Measurements from ENCODE around the gene MYL7. TPM values are rescaled to one million over a fixed set of nuclear protein-coding genes. Genes with fewer than 3 reads are reported as not detected.

The MYL7 gene
- total and polyA plus RNA-seq, 2 of the 13 experiments (the other 11 are each of a cell fraction or from before 2014, with no cell fraction given): 1.8 TPM; not detected in 1

DNA sequence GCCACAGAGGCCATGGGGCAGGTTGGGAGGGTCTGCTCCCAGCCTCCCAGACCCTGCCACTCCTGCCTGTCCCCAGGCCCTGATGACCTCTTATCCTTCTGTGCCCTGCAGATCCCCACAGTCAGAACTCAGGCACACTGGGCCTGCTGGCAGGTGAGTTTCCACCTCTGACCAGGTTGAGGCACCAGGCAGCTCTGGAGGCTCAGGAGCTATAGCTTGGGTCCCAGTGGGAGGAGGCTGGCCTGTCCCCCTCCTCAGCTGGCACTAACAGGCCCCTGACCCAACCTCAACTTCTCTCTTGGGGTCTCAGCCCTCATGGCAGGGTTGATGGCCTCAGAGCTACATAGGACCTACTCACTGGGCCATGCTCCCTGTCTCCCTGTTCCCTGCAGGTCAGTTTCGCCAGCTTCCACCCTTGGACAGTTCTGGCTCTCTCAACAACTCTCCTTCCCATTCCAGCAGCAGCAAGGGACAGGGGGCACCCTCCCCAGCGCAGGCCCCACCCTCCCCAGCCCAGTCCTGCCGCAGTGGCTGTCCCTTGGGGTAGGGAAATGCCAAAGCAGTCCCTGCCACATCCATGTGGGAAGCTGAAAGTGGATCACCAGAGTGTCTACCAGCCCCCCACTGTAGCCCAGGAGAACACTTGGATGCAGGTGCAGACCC, 39.7 kb downstream of the MYL7 start:
- intact Hi-C loops (cut with micrococcal nuclease; ENCODE audit: unreplicated experiment) (no loop called here), in situ Hi-C loops (cut with HindIII; ENCODE audit: extremely low pct_ligation_motif_present, low pct_unique_long_range_greater_than_20kb) (no loop called here)
- peak overlapping the region; percentile 42 to 66 (median 60); a peak in 5 of 6 replicates for H3K4me3 ChIP-seq (replicated peaks in 1 of 3; ENCODE audit: insufficient read depth in 1 of 3, low read depth in 2 of 3, low read length in 3 of 3)
- CTCF ChIA-PET (ENCODE audit: low intra/inter-chr PET ratio, low total read pairs): no interaction called here
- H4K20me1 ChIP-seq (ENCODE audit: insufficient read depth, low read length): no peaks in the 10 kb centered on the region
- DNase-seq (ENCODE audit: low spot score): no peak
- no peaks in the 10 kb centered on the region for H3K36me3 ChIP-seq (replicated peaks in 1 of 2; ENCODE audit: control insufficient read depth in 1 of 2, insufficient read depth in 2 of 2, low read length in 2 of 2)
- FAIRE-seq: no peak
- WGBS (ENCODE audit: low lambda C conversion rate): 21% methylated on average over 3 of the region's 3 CpGs
- ATAC-seq: peak; percentile 67
- H3K4me2 ChIP-seq (ENCODE audit: low read depth, low read length): peak overlapping the region; percentile 88
- H3K27ac ChIP-seq (ENCODE audit: extremely low read length, insufficient read depth, low read length): no peak overlapping the region
- H3K4me1 ChIP-seq (ENCODE audit: insufficient read depth, low read length): peaks cover 62% of the 10 kb centered on the region
- H3K79me2 ChIP-seq (ENCODE audit: insufficient read depth, low read length): no peaks in the 10 kb centered on the region
- H3K9ac ChIP-seq (ENCODE audit: insufficient read depth, low read depth, low read length): peak overlapping the region; percentile 60
- H3K27me3 ChIP-seq (ENCODE audit: control insufficient read depth in 1 of 2, insufficient read depth in 2 of 2, low read length in 2 of 2): peaks cover 7 to 29% of the 10 kb centered on the region in 2 experiments; a peak in 3 of 5 replicates
- no peaks in the 10 kb centered on the region for H3K9me3 ChIP-seq (ENCODE audit: low read length)
- POLR2A ChIA-PET: interaction anchor here (0.9 to 1.9 kb wide), 4 partner anchors 9 to 22 kb away, joined by 4 to 7 read pairs (median 4); partner anchors contain the start of gene POLD2
- H2AFZ ChIP-seq (ENCODE audit: low read length): peak overlapping the region; percentile 7
- BruUV-seq (replicated peaks): no TSS peak
- TF ChIP-seq ZNF317 (CRISPR knock-in tag; IDR thresholded peaks at IDR 0.05): peak; percentile 13; the same call in 1 of the 2 replicates
- TF ChIP-seq JDP2 (CRISPR knock-in tag; IDR thresholded peaks at IDR 0.05; ENCODE audit: borderline replicate concordance): no peak
- no peak for TF ChIP-seq ZSCAN25 (CRISPR knock-in tag; IDR thresholded peaks at IDR 0.05)
- TF ChIP-seq SAP130 (CRISPR knock-in tag; IDR thresholded peaks at IDR 0.05; ENCODE audit: low read depth): no peak
- TF ChIP-seq, protein P1, sequence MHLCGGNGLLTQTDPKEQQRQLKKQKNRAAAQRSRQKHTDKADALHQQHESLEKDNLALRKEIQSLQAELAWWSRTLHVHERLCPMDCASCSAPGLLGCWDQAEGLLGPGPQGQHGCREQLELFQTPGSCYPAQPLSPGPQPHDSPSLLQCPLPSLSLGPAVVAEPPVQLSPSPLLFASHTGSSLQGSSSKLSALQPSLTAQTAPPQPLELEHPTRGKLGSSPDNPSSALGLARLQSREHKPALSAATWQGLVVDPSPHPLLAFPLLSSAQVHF (CRISPR knock-in tag; IDR thresholded peaks at IDR 0.05): no peak
- TF ChIP-seq, protein P2, sequence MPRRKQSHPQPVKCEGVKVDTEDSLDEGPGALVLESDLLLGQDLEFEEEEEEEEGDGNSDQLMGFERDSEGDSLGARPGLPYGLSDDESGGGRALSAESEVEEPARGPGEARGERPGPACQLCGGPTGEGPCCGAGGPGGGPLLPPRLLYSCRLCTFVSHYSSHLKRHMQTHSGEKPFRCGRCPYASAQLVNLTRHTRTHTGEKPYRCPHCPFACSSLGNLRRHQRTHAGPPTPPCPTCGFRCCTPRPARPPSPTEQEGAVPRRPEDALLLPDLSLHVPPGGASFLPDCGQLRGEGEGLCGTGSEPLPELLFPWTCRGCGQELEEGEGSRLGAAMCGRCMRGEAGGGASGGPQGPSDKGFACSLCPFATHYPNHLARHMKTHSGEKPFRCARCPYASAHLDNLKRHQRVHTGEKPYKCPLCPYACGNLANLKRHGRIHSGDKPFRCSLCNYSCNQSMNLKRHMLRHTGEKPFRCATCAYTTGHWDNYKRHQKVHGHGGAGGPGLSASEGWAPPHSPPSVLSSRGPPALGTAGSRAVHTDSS (CRISPR knock-in tag; conservative IDR thresholded peaks at IDR 0.05): no peak
- TF ChIP-seq ZNF3 (CRISPR knock-in tag; IDR thresholded peaks at IDR 0.05): no peak
- no peak for TF ChIP-seq ZNF563 (CRISPR knock-in tag; IDR thresholded peaks at IDR 0.05)
- TF ChIP-seq NR2C2 (CRISPR knock-in tag; IDR thresholded peaks at IDR 0.05; ENCODE audit: borderline replicate concordance): no peak
- TF ChIP-seq, protein P3, sequence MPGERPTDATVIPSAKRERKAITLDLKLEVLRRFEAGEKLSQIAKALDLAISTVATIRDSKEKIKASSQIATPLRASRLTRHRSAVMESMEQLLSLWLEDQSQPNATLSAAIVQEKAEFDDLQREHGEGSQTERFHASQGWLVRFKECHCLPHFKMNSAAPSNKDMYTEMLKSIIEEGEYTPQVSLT (CRISPR knock-in tag; IDR thresholded peaks at IDR 0.05; ENCODE audit: borderline replicate concordance, low read depth): no peak
- TF ChIP-seq MTA1 (CRISPR knock-in tag; IDR thresholded peaks at IDR 0.05; ENCODE audit: borderline replicate concordance): peak; percentile 30; the same call in 1 of the 2 replicates
- TF ChIP-seq, protein P4, sequence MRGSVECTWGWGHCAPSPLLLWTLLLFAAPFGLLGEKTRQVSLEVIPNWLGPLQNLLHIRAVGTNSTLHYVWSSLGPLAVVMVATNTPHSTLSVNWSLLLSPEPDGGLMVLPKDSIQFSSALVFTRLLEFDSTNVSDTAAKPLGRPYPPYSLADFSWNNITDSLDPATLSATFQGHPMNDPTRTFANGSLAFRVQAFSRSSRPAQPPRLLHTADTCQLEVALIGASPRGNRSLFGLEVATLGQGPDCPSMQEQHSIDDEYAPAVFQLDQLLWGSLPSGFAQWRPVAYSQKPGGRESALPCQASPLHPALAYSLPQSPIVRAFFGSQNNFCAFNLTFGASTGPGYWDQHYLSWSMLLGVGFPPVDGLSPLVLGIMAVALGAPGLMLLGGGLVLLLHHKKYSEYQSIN (CRISPR knock-in tag; IDR thresholded peaks at IDR 0.05; ENCODE audit: borderline replicate concordance): no peak
- no peak for TF ChIP-seq HHEX (CRISPR knock-in tag; IDR thresholded peaks at IDR 0.05)
- TF ChIP-seq BORCS8-MEF2B (CRISPR knock-in tag; IDR thresholded peaks at IDR 0.05): no peak
- TF ChIP-seq, protein P5, sequence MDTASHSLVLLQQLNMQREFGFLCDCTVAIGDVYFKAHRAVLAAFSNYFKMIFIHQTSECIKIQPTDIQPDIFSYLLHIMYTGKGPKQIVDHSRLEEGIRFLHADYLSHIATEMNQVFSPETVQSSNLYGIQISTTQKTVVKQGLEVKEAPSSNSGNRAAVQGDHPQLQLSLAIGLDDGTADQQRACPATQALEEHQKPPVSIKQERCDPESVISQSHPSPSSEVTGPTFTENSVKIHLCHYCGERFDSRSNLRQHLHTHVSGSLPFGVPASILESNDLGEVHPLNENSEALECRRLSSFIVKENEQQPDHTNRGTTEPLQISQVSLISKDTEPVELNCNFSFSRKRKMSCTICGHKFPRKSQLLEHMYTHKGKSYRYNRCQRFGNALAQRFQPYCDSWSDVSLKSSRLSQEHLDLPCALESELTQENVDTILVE (CRISPR knock-in tag; IDR thresholded peaks at IDR 0.05): no peak
- no peak for TF ChIP-seq KDM6A (CRISPR knock-in tag; IDR thresholded peaks at IDR 0.05; ENCODE audit: low read depth)
- TF ChIP-seq ZNF343 (CRISPR knock-in tag; IDR thresholded peaks at IDR 0.05): no peak
- TF ChIP-seq BRD4 (CRISPR knock-in tag; IDR thresholded peaks at IDR 0.05): no peak
- no peak for TF ChIP-seq SOX5 (CRISPR knock-in tag; IDR thresholded peaks at IDR 0.05; ENCODE audit: borderline replicate concordance)
- TF ChIP-seq SP5 (CRISPR knock-in tag; IDR thresholded peaks at IDR 0.05; ENCODE audit: borderline replicate concordance, low read depth): no peak
- TF ChIP-seq, protein P6, sequence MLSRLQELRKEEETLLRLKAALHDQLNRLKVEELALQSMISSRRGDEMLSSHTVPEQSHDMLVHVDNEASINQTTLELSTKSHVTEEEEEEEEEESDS (CRISPR knock-in tag; IDR thresholded peaks at IDR 0.05; ENCODE audit: borderline replicate concordance): no peak
